ENCODE results near the gene WTIP. TPM values are rescaled to one million over a fixed set of nuclear protein-coding genes. Genes with fewer than 3 reads are reported as not detected.

The WTIP gene
- total RNA-seq, 1 experiment from 2014 or later = 32.5 TPM

GRCh38 chr19:34452723-34453122 lies 28.8 kb upstream of the WTIP start:
- Histone ChIP-seq H4K8ac (replicated peaks; ENCODE audit: insufficient read length, low read depth, low read length) (no peak overlapping the region), H2AK5ac (ENCODE audit: insufficient read length, low read length) (no peak overlapping the region), H2BK15ac (ENCODE audit: low read depth, low read length) (no peak overlapping the region), H3K27me3 (ENCODE audit: insufficient read depth, low read length) (no peaks in the 10 kb centered on the region), H4K5ac (ENCODE audit: insufficient read length, low read depth, low read length) (no peak overlapping the region), H4K91ac (ENCODE audit: insufficient read length, low read depth, low read length) (no peak overlapping the region), H2BK12ac (ENCODE audit: insufficient read length, low read depth, low read length) (no peak overlapping the region), H2AFZ (ENCODE audit: low read length) (no peak overlapping the region), H3K23me2 (ENCODE audit: insufficient read length, low read depth, low read length, poor library complexity, severe bottlenecking) (no peaks in the 10 kb centered on the region), H3K9me3 (ENCODE audit: control insufficient read depth, low read depth, low read length) (no peaks in the 10 kb centered on the region), H3K79me2 (ENCODE audit: insufficient read depth, low read length) (no peaks in the 10 kb centered on the region), H3K4me2 (ENCODE audit: insufficient read depth, insufficient read length, low read length) (no peak overlapping the region), H3K27ac (ENCODE audit: insufficient read length, low read depth, low read length) (no peak overlapping the region), H4K20me1 (ENCODE audit: control insufficient read depth, insufficient read depth, insufficient read length) (no peaks in the 10 kb centered on the region), H3K14ac (ENCODE audit: insufficient read depth, low read length) (no peak overlapping the region), H2BK20ac (ENCODE audit: low read depth, low read length, poor library complexity, severe bottlenecking) (no peak overlapping the region), H3K4me1 (ENCODE audit: insufficient read depth, low read length) (no peaks in the 10 kb centered on the region), H3K18ac (ENCODE audit: insufficient read length, low read depth, low read length) (no peak overlapping the region), H2BK5ac (ENCODE audit: insufficient read length, low read length) (no peak overlapping the region), H3T11ph (ENCODE audit: low read length) (no peak overlapping the region), H3K9ac (ENCODE audit: extremely low read depth, insufficient read length, low read length) (no peak overlapping the region), H2BK120ac (ENCODE audit: low read depth, low read length, poor library complexity, severe bottlenecking) (no peak overlapping the region), H3K79me1 (ENCODE audit: insufficient read depth, low read depth, low read length, poor library complexity, severe bottlenecking) (no peaks in the 10 kb centered on the region), H3K56ac (ENCODE audit: insufficient read length, low read depth, low read length) (no peak overlapping the region), H3K4ac (ENCODE audit: low read depth, low read length) (no peak overlapping the region), H3K23ac (ENCODE audit: insufficient read length, low read depth, low read length) (no peak overlapping the region)
- H3K27me3 Mint-ChIP-seq (ENCODE audit: low read depth) = no peaks in the 10 kb centered on the region
- peaks cover 2 to 3% of the 10 kb centered on the region in 2 experiments; a peak in 2 of 4 replicates for H3K4me1 Mint-ChIP-seq
- H3K36me3 Mint-ChIP-seq (ENCODE audit: insufficient read depth in 1 of 3, low read depth in 3 of 3) = peaks cover 40 to 85% (median 75%) of the 10 kb centered on the region in 3 experiments
- no peak for TF ChIP-seq CTCF (conservative IDR thresholded peaks at IDR 0.05)
- H3K9me3 Mint-ChIP-seq = no peaks in the 10 kb centered on the region
- no peak for DNase-seq
- H3K4me3 Mint-ChIP-seq = no peak overlapping the region
- no peak overlapping the region; a peak in 2 of 7 replicates for H3K27ac Mint-ChIP-seq

Measured in H9 (cell line).